Stimulated activated CD8-positive, alpha-beta memory T cell treated with anti-CD3 and anti-CD28 coated beads, Interleukin-12 subunit alpha, Interleukin-12 subunit beta, amount 100 ng/mL, for 24 hours (primary cell): Measurements from ENCODE around the gene SALL4.
A peak's percentile ranks its signal among the peaks of the same experiment; 100 is the strongest.
"Not testable (repeated sequence)": the region's sequence is repeated elsewhere in the genome, so short reads cannot be mapped to it uniquely, and the experiment has no call there.

ENCODE experiments used
- DNase-seq: peaks from one replicate; pipeline ENCODE4 v3.0.0-alpha.2; 2020; ENCODE audit errors: extremely low read depth

The SALL4 gene

GRCh38 chr20:51801823-51802123, 548 bp downstream of the SALL4 start:
- no peak for DNase-seq

- no peak for DNase-seq
These were observed 1.0 kb downstream of the SALL4 start for GRCh38 chr20:51801122-51801822.

- no peak for DNase-seq
These were observed 1.5 kb downstream of the SALL4 start for GRCh38 chr20:51800872-51801121.

GRCh38 chr20:51800060-51800871, 2.1 kb downstream of the SALL4 start:
- peak; percentile 14 for DNase-seq

GRCh38 chr20:51799401-51799860, 2.9 kb downstream of the SALL4 start:
- no peak for DNase-seq

GRCh38 chr20:51797357-51798025, 4.8 kb downstream of the SALL4 start:
- DNase-seq: no peak

- no peak for DNase-seq
These were observed 6.0 kb downstream of the SALL4 start for GRCh38 chr20:51796340-51796739.

- no peak for DNase-seq
These were observed 9.4 kb downstream of the SALL4 start for GRCh38 chr20:51792960-51793359.

GRCh38 chr20:51791626-51792025, 10.7 kb downstream of the SALL4 start:
- DNase-seq: no peak

GRCh38 chr20:51790256-51790655, 12.1 kb downstream of the SALL4 start:
- DNase-seq: no peak

GRCh38 chr20:51789434-51789833, 12.9 kb downstream of the SALL4 start:
- no peak for DNase-seq

GRCh38 chr20:51788822-51789221, 13.5 kb downstream of the SALL4 start:
- no peak for DNase-seq

GRCh38 chr20:51784299-51784698, 18.0 kb downstream of the SALL4 start:
- DNase-seq: no peak

GRCh38 chr20:51778229-51778759, 24.0 kb downstream of the SALL4 start:
- DNase-seq: not testable (repeated sequence)

- no peak for DNase-seq
These were observed 27.1 kb downstream of the SALL4 start for GRCh38 chr20:51775241-51775640.

GRCh38 chr20:51772236-51772635, 30.1 kb downstream of the SALL4 start:
- no peak for DNase-seq

GRCh38 chr20:51769976-51770615, 32.2 kb downstream of the SALL4 start:
- no peak for DNase-seq

GRCh38 chr20:51768759-51769517, 33.4 kb downstream of the SALL4 start:
- DNase-seq: no peak

- DNase-seq: no peak
These were observed 34.2 kb downstream of the SALL4 start, which contains the start of gene ATP9A for GRCh38 chr20:51767867-51768758. TSS of gene ATP9A (minus strand) at chr20:51768390. CDS start at chr20:51768369, 21 bp downstream.
